DMS 273 treated with DMSO at 0.1 percent for 48 hours (cell line): ENCODE data around the gene GPR61.
A peak's percentile ranks its signal among the peaks of the same experiment; 100 is the strongest.

ENCODE experiments used
- DNase-seq: peaks from one replicate; lab custom pipeline; 2025; lab: John Stamatoyannopoulos, UW

GPR61 gene

DNA sequence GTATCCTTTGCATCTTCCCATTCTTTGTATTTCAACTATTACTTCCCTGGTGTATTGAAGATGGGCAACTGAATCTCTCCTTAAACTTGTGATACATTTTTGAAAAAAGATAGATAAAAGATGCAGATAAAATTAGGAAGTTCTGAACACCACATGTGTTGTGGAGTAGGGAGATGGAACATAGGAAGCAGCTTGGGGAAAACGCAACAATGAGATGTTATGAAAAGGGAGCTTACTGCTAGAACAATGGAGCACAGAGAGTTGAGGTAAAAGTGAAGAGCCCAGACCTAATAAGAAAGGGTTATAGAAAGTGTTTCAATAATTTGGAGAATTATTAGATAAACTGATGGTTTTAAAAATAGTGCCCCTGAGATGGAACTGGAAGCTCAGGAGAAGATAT, 29.7 kb downstream of the GPR61 start:
- DNase-seq: no peak

DNA sequence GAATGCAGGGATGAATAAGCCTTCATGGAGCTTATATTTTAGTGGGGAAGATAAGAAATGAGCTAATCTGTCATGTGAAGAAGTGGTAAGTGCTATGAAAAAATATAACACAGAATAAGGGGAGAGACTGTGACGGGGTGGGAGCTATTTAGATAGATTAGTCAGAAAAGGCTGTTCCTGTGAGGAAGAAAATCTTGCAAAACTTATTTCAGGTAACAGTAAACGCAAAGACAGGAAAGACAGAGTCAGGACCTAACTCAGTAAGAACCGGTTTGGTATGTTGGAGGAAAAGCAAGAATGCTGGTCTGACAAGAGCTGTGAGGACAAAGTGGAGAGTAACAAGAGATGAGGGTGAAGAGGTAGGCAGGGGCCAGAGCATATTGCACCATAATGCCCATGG, 30.7 kb downstream of the GPR61 start:
- no peak for DNase-seq

DNA sequence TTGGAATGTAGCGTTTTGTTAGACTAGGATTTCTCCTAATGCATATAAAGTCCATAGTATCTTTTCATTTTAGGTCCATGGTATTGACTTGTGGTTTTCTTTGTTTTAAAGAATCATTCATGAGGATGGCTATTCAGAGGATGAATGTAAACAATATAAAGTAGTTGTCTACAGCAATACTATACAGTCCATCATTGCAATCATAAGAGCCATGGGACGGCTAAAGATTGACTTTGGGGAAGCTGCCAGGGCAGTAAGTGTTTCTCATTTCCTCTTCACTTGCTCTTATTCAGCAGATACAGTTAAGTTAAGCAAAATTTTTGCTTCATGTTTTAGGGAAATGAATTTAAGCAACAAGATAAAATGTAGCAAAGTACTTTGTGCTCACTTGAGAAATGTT, 34.1 kb downstream of the GPR61 start:
- DNase-seq: no peak

DNA sequence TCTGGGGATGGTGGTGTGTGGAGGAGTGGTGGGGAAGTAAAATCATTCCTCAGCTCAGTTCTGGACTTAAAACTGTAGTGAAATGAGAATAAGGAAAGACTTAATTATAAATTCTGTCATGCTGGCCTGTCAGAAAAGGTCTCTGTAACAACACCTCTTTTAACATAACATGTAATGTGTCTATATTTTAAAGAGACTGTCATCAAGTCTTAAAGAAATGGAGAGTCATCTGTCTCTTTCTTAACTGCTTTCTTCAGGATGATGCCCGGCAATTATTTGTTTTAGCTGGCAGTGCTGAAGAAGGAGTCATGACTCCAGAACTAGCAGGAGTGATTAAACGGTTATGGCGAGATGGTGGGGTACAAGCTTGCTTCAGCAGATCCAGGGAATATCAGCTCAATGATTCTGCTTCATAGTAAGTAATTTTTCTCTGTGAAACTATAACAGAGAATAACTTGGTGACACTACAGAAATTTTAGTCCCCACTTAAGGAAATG, 39.3 kb downstream of the GPR61 start:
- DNase-seq: no peak

DNA sequence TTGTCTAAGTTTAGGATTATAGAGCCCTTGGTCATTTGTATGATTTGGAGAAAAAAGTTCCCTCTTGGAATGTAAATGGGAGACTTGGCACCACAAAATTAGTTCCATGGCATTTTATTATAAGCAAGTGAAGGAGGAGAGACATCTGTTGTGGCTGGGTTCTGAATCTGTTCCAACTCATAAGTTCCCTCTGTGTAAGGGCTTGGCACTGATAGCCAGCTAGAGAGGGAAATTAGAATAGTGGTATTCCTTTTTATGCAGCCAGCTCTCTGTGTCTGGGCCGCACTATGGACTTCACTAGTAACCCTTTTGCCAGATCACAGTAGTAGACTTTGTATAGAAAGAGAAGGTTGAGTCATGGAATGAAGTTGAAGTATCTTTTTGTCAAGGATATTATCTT, 39.8 kb downstream of the GPR61 start:
- DNase-seq: peak; percentile 92

DNA sequence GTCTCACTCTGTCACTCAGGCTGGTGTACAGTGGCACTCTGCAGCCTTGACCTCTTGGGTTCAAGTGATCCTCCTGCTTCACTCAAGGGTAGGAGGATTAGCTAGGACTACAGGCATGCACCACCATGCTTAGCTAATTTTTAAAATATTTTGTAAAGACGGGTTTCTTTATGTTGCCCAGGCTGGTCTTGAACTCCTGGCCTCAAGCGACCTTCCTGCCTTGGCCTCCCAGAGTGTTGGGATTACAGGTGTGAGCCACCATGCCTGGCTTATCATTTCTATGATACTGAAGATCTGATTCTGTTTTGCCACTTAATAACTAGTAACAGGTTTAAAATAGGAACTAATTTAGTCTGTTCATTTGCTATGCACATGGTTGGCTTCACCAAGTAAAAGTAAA, 42.3 kb downstream of the GPR61 start:
- no peak for DNase-seq

DNA sequence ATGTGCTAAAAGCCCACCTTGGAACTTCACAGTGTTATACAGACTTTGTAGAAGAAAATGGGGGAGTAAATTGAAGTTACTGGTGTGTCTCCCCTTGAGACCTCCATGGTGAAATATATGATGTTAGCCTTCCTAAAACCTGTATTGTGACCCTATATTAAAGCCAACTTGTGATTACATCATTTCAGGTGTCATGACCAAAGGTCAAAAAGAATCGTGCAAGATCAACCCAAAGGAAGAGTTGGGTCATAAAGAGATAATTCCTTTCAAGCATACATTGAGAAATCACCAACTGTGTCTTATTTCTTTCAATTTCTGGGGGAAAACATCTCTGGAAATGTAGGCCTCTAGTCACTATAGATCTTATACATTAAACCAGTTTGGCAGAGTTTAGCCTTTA, 45.1 kb downstream of the GPR61 start:
- DNase-seq: no peak

DNA sequence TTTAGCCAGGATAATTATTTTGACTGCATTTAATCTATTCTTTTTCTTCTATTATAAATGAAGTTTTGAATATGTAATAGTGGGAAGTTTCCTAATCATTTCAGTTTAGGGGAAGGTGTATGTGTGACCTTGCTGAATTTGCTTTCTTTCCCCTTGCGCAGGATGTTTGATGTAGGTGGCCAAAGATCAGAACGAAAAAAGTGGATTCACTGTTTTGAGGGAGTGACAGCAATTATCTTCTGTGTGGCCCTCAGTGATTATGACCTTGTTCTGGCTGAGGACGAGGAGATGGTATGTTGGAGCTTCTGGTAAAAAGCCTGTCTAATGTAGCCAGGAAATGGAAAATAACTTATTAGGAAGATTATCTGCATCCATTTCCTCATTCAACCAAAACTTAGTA, 46.4 kb downstream of the GPR61 start:
- no peak for DNase-seq

DNA sequence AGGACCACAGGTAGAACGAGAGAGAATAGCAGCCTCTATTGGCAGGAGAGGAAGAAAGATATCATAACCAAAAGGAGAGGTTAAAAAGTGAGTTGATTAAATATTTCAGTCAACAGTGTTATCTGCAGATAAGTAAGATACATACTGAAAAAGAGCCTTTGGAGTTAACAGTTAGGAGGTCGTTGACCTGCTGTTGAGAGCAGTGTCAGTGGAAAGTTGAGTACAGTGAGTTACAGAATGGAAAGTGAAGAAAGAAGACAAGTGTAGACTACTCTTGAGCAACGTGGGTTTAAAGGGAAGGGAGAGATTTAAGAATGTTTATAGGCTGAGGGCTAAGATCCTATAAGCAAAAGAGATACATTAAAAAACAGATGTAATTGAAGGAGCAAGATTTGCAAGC, 49.5 kb downstream of the GPR61 start:
- no peak for DNase-seq

DNA sequence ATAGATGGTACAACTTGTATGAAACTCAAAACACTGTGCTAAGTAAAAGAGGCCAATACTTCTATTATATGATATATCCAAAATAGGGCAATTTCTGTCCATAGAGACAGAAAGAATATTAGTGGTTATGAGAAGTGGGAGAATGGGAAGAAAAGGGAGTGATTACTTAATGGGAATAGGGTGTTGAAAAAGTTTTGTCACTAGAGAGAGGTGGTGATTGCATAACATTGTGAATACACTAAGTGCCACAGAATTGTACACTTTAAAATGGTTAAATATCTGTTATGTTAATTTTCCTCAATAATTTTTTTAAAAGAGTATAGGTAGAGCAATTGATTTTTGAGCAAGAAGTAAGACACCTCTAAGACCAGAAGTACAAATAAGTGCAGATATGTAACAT, 50.0 kb downstream of the GPR61 start:
- DNase-seq: no peak

DNA sequence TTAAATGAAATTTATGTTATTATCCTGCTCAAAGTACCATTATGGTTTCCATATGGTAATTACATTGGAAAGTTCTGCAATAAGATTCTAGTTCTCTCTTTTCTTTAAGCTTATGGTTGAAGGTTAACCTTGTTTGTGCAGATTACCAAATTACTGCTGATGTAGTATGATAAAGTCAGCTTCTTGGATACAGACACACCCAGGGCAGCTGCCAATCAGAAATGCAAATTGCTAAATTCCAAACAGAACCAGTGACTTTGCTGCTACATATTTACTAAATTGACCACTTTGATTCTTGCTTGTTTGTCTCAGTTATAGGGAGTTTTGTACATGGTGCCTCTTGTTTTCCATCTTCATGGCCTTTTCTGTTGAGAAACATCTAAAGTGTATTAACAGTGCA, 53.2 kb downstream of the GPR61 start:
- no peak for DNase-seq

DNA sequence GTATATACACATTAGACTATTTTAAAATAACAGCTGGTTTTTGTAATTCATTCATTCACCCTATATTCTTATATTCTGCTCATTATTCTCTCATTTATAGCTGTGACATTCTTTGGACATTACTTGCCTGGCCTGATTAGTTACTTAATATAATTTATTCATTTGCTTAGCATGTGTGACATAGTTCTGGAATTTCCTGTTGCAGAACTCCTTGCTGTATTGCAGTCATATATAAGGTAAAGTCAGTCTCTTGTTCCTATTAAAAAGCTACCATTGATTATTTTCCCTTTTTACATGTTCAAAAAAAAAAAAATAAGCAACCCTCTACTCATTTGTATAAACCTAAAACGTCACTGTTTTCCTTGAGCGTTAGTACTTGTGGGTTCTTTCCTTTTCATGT, 55.9 kb downstream of the GPR61 start:
- DNase-seq: no peak
